GM12873 (cell line): Measurements from ENCODE around the gene SCGN.

Experiments used
- CTCF ChIP-seq: IDR thresholded peaks from 2 replicates; pipeline ENCODE4 v1.5.1; 2012; ENCODE audit warnings: low read depth, mild to moderate bottlenecking, moderate library complexity, low read length, control low read depth; ENCODE audit not compliant: insufficient read depth; ENCODE audit errors: missing control alignments

SCGN gene

DNA sequence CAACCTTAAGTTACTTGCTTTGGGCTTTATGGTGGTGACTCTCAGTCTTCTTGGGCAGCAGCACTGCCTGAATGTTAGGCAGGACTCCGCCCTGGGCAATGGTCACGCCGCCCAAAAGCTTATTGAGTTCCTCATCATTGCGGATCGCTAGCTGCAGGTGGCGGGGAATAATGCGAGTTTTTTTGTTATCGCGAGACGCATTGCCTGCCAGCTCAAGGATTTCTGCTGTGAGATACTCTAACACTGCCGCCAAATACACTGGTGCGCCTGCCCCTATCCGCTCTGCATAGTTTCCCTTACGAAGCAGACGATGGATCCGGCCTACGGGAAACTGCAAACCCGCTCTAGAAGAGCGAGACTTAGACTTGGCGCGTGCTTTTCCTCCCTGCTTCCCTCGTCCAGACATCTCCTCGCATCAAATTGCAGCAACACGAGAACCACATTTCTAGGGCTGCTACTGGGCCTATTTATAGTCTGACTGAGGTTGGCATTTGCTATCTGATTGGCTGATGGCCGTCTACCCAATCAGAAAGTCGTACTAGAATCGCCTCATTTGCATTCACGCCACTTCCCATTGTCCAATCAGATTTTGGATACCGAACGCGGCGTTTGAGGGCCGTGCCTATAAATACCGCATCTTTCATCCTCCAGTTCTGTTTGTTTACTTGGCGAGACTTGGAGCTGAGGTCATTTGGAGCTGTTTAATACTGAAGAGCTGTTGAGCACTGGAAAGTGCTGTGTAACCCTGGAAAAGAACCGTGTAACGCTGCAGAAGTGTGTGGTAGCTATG is 74.3 kb downstream of the SCGN start:
- TF ChIP-seq CTCF, result no peak

- TF ChIP-seq CTCF, result no peak
These were observed 75.0 kb downstream of the SCGN start for GRCh38 chr6:25727028-25727427.

GRCh38 chr6:25730907-25731306 is 78.9 kb downstream of the SCGN start:
- no peak for TF ChIP-seq CTCF

GRCh38 chr6:25731721-25732120 is 79.7 kb downstream of the SCGN start:
- TF ChIP-seq CTCF, result no peak

DNA sequence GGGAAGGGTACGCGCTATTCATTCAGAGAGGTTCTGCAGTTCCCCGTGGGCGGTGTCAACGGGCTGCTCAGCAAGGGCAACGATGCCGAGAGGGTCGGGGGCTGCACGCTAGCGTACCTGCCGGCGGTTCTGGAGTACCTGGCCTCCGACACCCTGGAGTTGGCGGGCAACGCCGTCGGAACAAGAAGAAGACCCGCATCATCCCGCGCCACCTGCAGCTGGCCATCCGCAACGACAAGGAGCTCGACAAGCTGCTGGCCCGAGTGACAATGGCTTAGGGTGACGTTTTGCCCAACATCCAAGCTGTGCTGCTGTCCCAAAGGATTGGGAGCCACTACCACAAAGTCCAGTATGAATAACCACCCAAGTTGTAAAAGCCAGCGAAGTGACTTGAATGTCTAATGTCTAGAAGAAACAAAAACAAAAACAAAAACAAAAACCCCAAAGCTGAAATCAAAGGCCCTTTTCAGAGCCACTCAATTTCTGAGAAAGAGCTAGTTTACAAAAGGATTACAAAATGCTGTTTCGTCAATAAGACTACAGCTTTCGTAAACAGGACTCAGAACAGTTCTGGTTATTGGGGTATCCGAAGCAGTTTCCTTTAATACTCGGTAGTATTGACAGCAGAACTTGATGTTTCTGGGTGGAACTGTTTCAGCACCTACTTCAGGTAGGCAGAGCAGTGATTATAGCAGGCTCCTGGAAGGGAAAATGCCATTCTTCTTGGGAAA is 80.6 kb downstream of the SCGN start:
- TF ChIP-seq CTCF, result no peak

- no peak for TF ChIP-seq CTCF
These were observed 83.2 kb downstream of the SCGN start for GRCh38 chr6:25735261-25735660.

GRCh38 chr6:25743868-25744267 is 91.9 kb downstream of the SCGN start:
- TF ChIP-seq CTCF, result no peak
